NB4 (cell line): Measurements from ENCODE around the gene UTS2B.

Experiments used
- CTCF ChIP-seq: IDR thresholded peaks from one replicate; pipeline ENCODE4 v1.5.1; 2012; ENCODE audit warnings: low read depth, low read length
- MYC ChIP-seq: IDR thresholded peaks from 2 replicates; pipeline ENCODE4 v1.6.1; 2011; ENCODE audit warnings: low read depth, low read length

GRCh38 chr3:191330530-191331048 lies 263 bp upstream of the UTS2B start:
- TF ChIP-seq CTCF, result no peak
- no peak for TF ChIP-seq MYC
